Measurements from ENCODE around the gene NEU2.

Gene NEU2

DNA sequence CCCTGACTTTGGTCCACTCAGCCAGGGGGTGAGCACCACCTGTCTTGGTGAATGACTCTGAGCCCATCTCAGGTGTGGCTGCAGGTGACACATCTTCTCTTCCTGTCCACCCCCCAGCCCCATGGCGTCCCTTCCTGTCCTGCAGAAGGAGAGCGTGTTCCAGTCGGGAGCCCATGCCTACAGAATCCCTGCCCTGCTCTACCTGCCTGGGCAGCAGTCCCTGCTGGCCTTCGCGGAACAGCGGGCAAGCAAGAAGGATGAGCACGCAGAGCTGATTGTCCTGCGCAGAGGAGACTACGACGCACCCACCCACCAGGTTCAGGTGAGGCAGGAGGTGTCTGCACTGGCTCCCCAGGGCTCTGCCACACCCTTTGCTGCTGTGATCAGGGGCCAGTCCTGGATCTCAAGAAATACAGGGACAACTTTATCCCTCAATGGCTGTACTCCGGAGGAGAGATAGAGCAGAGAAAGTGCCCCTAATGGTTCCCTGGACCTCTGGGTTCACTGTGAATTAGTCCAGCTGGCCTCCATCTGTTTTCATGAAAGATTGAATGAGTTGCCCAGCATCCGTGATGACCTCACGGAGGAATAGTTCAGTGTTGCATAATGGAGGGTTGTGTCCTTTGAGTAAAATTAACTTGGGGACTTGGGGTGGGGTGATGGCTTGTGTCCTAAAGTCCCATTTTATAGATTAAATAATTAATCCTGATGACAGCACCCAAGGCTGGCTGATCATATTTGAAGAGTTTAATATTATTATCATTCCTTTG lies at the start of gene NEU2:
NEU2 (plus strand) TSS at position 122 of the 770 bp plus-strand sequence; CDS start at position 122, 0 bp downstream.
- no peak for DNase-seq (ENCODE audit: low spot score)

DNA sequence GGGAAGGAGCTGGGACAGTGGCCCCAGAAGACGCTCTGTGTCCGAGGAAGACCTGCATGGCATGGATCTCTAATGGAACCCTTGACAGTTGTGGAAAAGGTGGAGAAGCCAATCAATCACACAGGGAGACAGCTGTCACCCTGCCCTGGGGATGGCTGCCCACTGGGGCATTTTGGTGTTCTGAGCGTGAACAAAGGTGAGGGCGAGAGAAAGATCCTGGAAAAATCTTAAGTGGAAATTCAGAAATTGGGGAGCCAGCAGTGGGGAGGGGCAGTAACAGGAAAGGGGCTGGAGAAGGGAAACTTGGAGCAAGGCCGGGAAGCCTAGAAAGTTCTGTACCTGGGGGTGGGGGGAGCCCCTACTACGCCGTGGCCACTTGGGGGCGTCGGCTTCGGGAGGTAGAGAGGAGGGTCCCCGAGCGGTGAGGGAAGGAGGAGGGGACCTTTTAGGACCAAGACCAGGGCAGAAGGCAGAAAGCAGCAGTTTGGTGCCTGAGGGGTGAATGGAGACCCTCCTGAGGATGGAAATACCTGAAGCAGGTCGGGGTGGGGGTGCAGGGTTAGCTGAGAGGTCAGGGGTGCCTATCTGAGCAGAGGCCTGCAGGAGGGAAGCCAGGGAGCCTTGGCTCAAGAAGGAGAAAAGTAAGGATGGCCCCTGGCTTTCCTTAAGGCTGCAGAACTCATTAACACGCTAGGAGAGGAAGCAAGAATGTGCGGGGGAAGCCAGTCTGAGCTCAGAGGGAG lies 49.4 kb upstream of the NEU2 start:
- DNase-seq (ENCODE audit: low spot score), result no peak

DNA sequence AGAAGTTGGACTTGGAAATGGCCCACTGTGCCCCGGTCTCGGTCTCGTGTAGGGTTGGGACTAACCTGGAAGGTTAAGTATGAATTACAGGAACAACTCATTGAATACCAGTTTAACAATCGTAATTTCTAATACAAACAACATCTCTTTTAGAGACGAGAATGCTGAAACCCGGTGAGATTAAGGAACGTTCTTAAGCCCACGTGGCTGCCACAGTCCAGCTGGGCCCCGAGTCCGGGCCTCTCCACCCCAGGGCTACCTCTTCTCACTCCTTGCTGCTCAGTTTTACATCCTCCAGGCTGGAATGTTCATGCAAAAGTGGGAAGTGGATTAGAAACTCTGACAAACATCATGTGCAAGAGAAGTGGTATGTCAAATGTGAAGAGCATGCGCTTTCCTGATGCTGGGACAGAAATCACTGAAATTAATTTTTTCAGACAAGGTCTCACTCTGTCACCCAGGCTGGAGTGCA lies 48.8 kb upstream of the NEU2 start:
- no peak for DNase-seq (ENCODE audit: low spot score)

DNA sequence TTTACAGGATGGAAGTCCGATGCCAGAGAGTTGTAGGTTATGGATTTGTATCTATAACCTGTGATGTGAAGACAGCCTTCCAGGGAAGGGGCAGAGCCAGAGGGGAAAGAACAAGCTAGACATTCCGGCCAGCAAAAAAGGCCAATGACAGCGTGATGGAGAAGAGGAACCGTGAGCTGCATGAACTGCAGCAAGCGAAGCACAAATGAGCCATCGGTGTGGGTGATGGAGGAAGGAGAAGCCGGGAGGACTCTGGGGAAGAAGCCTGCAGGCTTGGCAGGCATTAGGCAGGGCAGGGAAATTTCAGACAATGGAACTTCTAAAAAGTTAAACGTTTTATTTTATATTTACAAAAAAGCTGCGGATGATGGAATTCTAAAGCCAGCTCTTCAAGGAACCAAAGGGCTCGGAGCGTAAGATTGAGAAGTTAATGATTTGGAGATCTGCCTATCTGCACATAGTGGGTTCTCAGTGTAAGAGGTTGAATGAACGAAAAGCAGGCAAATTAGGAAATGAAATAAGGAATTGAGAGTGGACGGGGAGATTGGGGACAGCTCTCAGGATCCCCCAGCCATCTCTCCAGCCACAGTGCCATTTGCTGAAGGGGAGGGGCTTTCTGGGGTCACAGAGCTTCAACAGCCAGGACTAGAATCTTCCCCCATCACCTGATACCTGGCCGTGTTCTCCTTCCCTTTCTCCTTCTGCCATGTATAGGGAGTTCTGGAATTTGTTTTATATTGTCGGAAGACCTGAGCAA lies 47.8 kb upstream of the NEU2 start:
- no peak for DNase-seq (ENCODE audit: low spot score)

DNA sequence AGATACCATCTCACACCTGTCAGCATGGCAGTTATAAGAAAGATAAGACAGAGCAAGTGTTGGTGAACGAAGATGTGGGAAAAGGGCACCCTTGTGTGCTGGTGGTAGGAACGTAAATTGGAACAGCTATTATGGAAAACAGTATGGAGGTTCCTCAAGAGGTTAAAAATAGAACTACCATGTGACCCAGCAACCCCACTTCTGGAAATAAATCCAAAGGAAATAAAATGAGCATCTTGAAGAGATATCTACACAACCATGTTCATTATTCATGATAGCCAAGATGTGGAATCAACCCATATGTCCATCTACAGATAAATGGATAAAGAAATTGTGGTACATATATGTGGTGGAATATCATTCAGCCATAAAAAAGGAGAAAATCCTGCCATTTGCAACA lies 46.3 kb upstream of the NEU2 start:
- no peak for DNase-seq (ENCODE audit: low spot score)

DNA sequence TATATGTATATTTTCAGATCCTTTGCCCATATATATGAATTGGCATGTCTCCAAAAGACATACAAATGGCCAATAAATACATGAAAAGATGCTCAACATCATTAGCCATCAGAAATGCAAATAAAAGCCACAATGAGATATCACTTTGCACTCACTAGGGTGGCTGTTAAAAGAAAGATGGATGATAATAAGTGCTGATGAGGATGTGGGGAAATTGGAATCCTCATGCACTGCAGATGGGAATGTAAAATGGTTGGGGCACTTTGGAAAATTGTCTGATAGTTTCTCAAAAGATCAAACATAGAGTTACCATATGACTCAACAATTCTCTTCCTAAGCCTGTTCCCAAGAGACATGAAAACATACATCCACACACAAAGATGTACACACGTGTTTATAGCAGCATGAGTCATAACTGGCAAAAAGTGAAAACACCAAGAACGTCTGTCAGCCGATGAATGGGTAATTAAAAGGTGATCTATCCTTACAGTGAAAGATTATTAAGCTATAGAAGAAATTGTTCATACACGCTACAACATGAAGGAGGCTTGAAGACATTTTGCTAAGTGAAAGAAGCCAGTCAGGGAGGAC lies 39.1 kb upstream of the NEU2 start:
- DNase-seq (ENCODE audit: low spot score), result no peak

DNA sequence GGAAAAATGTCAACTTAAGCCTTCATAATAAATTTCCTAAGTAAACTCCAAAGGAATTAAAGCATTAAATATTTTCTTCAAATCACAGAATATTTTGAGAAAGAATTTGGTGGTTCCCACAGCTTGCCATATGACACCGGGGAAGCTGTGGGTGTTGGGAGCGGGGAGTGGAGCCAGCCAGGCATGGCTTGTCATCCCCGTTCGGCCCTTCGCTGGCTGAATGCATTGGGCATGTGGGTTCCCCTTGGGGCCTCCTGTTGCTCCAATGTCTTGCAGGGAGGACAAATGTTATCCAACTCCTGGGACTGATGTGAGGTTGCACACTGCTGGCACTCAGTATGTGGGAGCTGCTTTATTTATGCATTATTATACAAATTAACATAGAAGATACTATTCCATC lies 38.0 kb upstream of the NEU2 start:
- DNase-seq (ENCODE audit: low spot score), result no peak

DNA sequence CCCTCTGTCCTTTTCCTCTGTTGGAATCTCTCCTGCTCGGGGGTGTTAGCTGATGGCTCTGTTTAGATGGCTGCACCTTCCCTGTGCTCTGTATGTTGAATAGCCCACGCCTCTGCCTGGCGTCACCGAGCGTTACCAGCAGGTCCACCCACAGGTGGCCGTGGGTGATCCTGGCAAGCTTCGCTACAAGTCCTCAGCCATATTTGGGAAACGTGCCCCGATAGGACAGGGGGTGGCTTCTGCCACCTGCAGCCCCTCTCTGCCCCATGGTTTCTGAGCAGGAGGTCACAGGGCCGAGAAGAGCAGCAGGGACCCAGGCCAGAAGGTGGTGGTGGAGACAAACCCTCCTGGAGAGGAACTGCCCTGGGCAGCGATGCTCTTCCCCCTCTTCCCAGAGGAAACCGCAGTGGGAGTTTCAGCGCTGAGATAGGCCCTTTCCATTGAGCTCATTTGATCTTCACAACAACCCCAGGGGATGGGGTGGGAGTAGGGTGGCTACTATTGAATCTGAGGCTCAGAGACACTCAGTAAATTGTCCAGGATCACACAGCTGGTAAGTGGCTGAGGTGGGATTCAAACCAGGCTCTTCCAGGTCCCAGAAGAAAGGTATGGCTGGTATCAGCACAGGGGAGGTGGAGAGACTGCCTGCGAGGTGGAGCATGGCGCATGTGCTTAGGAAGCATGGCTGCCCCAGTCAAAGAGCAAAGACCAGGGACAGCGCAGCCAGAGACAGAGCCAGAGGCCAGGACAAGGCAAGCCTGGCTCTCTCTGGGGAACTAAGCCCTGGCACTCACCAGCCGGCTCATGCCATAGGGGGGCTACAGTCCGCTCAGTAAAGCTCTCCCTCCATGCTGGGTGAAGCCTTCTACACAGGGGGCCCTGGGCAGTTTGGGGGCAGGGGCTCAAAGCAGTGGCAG lies 34.5 kb upstream of the NEU2 start:
- DNase-seq (ENCODE audit: low spot score), result no peak

DNA sequence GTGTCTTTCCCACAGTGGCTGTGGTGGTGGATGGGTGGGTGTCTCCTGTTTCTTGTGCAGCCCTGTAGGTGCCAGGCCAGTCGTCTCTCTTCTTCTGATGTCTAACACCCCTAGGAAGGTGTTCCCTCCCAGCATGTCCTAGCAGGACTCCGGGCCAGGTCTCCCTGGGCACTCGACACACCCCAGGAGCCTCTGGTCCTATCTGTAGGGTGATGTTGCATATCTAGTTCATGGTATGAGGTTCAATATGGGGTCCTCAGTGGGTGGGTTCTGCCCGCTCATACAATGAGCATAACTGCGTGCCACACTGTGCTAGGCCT lies 33.8 kb upstream of the NEU2 start:
- no peak for DNase-seq (ENCODE audit: low spot score)

DNA sequence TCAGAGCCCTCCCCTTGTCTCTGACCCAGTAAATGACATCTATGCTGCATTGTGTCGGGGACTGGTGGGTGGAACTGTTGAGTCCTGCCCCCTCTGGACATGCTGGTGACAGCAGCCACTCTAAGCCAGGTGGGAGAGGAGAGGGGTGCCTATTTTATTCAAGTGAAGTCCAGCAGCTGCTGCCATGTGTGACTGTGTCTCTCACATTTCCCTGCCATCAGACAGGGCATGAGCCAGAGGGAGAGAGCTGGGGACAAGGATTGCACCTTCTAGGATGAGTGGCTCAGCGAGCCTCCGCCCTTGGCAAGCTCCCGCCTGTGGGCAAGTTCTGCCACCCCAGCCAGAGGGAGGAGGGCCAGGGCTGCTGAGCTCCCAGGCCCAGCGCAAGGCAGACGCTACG lies 33.1 kb upstream of the NEU2 start:
- DNase-seq (ENCODE audit: low spot score), result no peak

DNA sequence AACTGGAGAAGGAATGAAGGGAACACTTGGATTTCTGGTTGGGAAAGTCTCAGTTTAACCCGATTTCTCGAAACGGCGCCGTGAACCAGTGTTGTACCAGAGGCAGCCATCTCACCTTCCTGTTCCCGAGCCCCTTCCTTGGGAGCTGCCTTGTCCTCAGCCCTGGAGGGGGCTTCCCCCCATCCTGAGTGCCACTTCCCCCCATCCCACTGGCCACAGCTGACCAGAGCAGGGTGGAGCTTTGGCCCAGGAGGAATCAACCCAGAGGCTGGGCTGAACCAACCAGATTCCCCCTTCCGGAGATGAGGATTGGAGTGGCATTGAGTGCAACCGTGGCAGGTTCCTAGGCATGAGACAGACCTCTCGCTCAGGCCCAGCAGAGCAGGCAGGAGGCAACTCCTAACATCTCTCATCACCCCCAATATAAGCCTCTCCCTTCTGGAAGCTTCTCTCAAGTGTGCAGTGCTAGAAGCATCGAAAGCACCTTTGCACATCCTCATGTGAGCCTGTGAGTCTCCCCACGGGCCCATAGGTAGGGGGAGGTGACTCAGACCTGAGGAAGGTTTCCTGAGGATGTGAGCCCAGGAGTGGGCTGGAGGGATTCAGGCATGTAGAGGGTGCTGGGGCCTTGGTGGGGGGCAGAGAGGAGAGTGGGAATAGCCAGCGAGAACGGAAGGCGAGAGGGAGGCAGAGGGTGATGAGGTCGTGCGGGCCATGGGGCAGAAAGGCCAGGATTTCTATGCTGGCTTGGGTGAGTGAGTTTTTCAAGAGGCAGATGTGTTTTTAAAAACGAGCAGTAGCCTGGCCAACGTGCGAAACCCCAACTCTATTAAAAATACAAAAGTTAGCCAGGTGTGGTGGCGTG lies 31.4 kb upstream of the NEU2 start:
- no peak for DNase-seq (ENCODE audit: low spot score)

DNA sequence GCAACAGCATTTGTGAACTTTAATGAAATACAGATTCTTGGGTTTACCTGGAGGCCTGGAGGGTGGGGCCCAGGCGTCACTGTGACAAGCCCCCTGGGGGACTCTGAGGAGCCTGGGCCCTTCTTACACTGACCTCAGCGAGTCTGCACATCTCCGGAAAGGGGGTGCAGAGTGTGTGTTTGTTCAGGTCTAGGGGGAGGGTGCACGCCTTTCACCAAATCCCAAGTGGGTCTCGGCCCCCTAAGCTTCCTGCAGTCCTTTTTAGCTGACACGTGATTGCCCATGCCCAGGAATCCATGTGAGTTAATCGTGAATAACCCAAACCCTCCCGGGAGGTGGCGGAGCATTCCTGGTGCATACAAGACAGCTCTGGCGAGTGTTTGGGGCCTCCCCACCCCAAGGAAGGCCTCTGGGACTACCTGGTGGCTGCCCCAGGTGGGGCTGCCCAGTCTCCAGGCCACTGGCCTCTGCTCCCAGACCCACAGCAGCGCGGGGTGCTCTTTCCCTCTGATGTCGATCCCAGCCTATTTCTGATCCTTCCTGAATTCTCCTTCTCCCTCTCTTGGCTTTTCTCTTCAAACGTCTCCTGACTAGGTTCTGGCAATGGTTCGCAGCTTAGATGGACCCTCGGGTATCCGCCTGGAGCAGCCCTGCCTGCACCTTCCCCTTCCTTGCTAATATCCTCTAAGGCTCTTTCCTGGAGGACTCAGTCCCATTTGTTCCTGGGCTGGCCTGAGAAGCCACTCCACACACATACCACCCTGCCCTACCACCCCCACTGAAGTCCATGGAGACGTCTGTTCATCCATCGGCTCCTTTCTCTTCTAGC lies 29.4 kb upstream of the NEU2 start:
- DNase-seq (ENCODE audit: low spot score), result no peak

DNA sequence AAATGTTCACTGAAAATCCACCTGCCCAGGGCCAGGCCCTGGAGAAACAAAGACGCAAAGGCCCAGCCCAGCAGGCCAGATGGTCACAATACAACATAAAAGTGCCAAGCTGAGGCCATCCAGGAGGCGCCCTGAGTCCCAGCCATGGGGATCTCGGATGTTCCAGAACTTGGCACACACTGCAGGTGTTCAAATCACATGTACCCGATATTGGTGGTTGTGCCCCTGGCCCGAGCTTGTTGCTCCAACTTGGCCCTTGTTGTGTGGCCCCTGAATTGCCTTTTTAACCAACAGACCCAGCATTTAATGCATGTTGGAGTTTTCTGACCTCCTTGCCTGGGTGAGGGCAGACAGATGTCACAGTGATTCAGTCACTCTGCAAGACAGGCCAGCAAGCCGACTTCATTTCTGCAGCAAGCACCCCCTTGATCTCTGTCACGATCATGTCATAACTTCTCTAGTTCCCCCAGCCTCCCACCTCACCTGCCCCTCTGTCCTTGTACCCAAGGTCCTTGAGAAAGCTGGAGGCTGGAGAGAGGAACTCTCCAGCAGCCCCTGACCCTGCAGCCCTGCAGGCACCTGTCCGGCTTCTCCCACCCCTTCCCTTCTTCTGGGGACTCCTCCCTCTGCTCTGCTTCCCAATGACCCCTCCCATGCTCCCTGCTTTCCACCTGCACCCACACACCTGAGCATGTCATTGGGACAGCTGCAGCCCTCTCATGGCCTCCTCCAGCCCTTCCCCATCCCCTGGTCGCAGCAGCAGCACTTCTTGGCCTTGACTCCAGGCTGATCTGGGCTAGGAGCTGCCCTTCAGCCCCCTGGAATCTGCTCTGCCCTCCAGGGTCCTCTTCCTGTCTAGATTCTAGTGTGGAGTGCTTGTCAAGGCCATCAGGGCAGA lies 28.6 kb upstream of the NEU2 start:
- no peak for DNase-seq (ENCODE audit: low spot score)

DNA sequence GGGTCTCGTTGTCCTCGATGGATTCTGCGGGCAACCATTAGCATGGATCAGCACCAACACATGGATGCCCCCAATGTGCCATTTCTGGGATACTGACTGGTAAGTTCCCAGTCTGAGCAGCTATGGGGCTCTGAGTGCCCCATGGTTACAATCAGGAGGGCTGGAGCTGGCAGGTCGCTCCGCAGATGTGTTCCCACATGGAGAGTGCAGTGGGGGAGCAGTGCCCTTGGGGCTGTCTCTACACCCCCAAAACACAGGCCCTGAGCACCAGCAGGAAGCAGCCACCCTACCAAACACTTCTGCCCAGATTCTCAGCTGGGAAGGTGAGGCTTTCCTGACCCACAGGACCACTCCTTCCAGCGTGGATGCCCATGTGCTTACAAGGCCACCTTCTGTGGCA lies 27.4 kb upstream of the NEU2 start:
- no peak for DNase-seq (ENCODE audit: low spot score)

DNA sequence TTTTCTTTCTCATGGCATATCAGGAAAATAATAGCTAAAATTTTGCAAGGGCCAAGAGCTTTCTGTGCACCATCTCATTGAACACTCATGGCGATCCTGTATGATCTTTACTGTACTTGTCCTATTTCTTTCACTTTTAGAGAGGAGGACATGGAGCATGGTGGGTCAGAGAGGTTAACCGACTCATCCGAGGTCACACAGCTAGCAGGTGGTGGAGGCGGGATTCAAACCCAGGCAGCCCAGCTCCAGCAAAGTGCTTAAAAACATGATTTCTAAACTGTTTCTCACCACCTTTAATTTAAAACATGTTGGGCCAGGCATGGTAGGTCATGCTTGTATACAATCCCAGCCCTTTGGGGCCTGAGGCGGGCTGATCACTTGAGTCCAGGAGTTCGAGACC lies 25.8 kb upstream of the NEU2 start:
- DNase-seq (ENCODE audit: low spot score), result no peak

DNA sequence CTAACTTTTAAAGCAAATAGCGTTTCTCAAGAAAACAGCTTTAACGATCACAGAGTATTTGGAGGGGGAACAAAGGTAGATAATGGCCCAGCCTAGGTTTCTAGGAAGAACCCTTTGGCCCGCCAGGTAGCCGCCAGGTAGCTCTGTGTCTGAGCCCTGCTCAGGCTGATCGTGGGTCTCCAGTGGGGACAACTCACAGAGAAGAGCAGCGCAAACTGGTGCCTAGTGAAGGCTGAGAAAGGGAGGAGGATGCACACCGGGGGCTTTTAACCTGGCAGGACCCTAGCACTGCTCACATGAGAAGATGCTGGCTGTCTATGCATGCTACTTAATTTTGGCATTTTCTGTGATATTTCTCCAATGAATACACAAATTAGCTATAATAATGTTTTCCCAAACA lies 25.2 kb upstream of the NEU2 start:
- no peak for DNase-seq (ENCODE audit: low spot score)

DNA sequence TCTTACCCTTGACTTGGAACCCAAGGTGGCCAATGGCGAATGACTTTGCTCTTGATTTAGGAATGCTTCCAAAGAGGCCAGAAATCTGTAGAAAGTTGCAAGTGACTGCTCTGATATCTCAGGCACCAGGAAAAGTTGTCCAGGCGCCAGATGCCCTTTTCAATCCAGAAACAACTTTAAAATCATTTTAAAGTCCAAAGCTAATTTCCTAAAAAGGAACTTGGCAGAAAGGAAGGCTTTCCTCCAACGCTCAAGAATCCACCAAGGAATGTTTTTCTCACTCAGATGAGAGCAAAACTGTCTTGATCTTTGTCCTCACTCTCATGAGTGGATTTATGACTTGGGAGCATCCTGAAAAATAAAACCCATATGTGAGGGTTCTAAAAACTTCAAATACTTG lies 24.7 kb upstream of the NEU2 start:
- no peak for DNase-seq (ENCODE audit: low spot score)

DNA sequence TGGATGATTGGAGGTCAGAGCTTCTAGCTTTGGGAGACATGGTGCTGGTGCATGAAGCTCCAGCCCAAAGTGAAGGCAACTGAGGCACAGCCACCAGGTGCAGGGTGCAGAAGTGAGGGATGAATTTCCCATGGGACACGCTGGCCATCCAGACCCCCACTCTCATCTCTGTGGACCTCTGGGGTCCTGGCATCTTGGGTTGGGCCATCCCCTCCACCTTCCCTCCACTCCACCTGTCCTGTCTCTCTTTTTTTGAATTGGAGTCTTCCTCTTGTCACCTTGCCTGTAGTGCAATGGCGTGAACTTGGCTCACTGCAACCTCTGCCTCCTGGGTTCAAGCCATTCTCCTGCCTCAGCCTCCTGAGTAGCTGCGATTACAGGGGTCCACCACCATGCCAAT lies 22.8 kb upstream of the NEU2 start:
- no peak for DNase-seq (ENCODE audit: low spot score)
